ENCODE measurements around the gene PDIK1L. TPM values are rescaled to one million over a fixed set of nuclear protein-coding genes. Genes with fewer than 3 reads are reported as not detected.

The PDIK1L gene
- total and polyA plus RNA-seq, 2 of the 4 experiments (the other 2 are of a cell fraction): 1.4 to 3.0 TPM

DNA sequence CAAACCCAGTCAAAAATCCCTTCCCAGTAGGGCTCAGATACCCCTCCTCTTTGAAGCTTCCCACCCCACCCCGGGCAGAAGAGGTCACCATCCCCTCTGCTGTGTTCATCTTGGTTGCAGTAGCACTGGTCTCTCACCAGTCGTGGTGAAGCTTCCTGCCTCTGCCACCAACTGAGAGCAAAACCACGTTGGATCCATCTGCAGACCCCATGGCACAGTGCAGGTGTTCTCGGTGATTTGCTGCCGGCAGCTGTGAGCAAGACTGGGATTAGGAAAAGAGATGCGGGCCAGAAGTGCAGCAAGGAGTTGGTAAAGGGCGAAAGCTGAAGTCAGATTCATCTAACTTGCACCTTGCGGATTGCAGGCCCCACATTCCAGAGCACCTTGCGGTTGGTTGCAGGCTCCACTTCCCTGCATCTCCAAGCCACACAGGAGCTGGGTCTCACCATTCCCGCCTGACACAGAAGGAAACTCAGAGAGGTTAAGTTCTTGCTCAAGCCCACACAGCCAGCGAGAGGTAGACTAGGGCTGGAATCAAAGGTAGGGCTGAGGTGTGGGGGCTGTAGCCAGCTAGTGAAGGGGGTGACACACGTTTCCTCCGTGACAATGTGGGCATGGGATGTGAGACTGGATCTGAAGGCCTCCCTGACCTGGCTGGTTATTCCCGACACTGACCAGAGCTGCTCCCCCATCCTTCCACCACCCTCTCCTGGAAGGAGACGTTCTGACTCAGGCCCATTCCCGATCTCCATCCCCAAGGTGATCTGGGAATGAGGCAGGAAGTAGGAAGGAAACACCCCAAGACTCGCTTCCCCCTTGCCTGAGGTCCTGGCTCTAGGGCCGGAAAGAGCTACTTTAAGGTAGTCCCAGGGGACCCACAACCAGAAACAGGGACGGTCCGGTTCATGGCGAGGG is 44.0 kb downstream of the PDIK1L start:
- H4K5ac ChIP-seq (ENCODE audit: low read depth, low read length): no peak overlapping the region
- no peaks in the 10 kb centered on the region for H3K9me1 ChIP-seq (ENCODE audit: insufficient read depth, low read length)
- H3K4me2 ChIP-seq (ENCODE audit: low read depth, low read length): no peak overlapping the region
- H2AFZ ChIP-seq (replicated peaks; ENCODE audit: low read length, poor library complexity): no peak overlapping the region
- no peaks in the 10 kb centered on the region for H3K4me1 ChIP-seq (ENCODE audit: control insufficient read depth, insufficient read depth, low read length)
- CTCF ChIA-PET: interaction anchor here (1.9 kb wide), 1 partner anchor 14 kb away, joined by 6 read pairs; the partner anchor contains the start of gene ZNF593
- H3K27me3 ChIP-seq (ENCODE audit: control insufficient read depth, insufficient read depth, low read length): peaks cover 52% of the 10 kb centered on the region
- no peak overlapping the region for H2AK5ac ChIP-seq (ENCODE audit: low read depth, low read length)
- no peak overlapping the region for H3K23ac ChIP-seq (ENCODE audit: low read depth, low read length)
- no peaks in the 10 kb centered on the region for H3K79me1 ChIP-seq (ENCODE audit: low read depth in 1 of 2, low read length in 2 of 2)
- no TSS peak for BruUV-seq (replicated peaks)
- intact Hi-C loops (cut with micrococcal nuclease): no loop called here
- H2BK5ac ChIP-seq (ENCODE audit: low read depth, low read length, poor library complexity, severe bottlenecking): no peak overlapping the region
- H3K56ac ChIP-seq (ENCODE audit: extremely low read depth, insufficient read depth, low read length): no peak overlapping the region
- H3K4me3 ChIP-seq (ENCODE audit: insufficient read depth, low read depth, low read length): no peak overlapping the region
- dilution Hi-C loops (cut with HindIII; ENCODE audit: low sequenced_read_pairs, unreplicated experiment): no loop called here
- H3K9ac ChIP-seq (ENCODE audit: low read depth, low read length): no peak overlapping the region
- no peaks in the 10 kb centered on the region for H4K20me1 ChIP-seq (ENCODE audit: insufficient read depth, low read length)
- no peak overlapping the region for H3K27ac ChIP-seq (ENCODE audit: insufficient read depth, low read length)
- no peak for ATAC-seq (ENCODE audit: low read depth)
- POLR2A ChIA-PET (ENCODE audit: unreplicated experiment): no interaction called here
- no peak overlapping the region for H2BK20ac ChIP-seq (ENCODE audit: low read depth, low read length)
- no peak overlapping the region for H3K4ac ChIP-seq (ENCODE audit: low read depth, low read length)
- H4K91ac ChIP-seq (ENCODE audit: insufficient read depth, low read depth, low read length): no peak overlapping the region
- in situ Hi-C loops (cut with MboI; ENCODE audit: low sequenced_read_pairs): no loop called here
- no peak overlapping the region for H4K8ac ChIP-seq (ENCODE audit: low read depth in 2 of 2, low read length in 2 of 2)
- H3K14ac ChIP-seq (replicated peaks; ENCODE audit: low read depth, low read length): no peak overlapping the region
- H2BK120ac ChIP-seq (ENCODE audit: low read depth, low read length): no peak overlapping the region
- no peak overlapping the region for H2AK9ac ChIP-seq (replicated peaks; ENCODE audit: low read depth, low read length, poor library complexity)
- H3K9me3 ChIP-seq (ENCODE audit: control insufficient read depth, insufficient read depth, low read length): no peaks in the 10 kb centered on the region
- no peak overlapping the region for H2BK15ac ChIP-seq (ENCODE audit: low read depth, low read length)
- H3K18ac ChIP-seq (ENCODE audit: low read depth, low read length): no peak overlapping the region
- DNase-seq: no peak
- WGBS, 2 experiments (ENCODE audit: extremely low coverage in 2 of 2, insufficient read length in 1 of 2): 48% methylated on average over 11 of the region's 21 CpGs; no CpG with 5 or more reads in 1 of the 2 experiments
- H3K36me3 ChIP-seq (ENCODE audit: control insufficient read depth, insufficient read depth, low read length): no peaks in the 10 kb centered on the region
- TF ChIP-seq RCOR1 (IDR thresholded peaks at IDR 0.05; ENCODE audit: insufficient replicate concordance, low read length): no peak
- TF ChIP-seq RFX5 (IDR thresholded peaks at IDR 0.05; ENCODE audit: low read depth, low read length): no peak
- no peak for TF ChIP-seq BHLHE40 (IDR thresholded peaks at IDR 0.05; ENCODE audit: low read depth, low read length)
- TF ChIP-seq MXI1 (IDR thresholded peaks at IDR 0.05; ENCODE audit: borderline replicate concordance, low read depth, low read length): no peak

Data from IMR-90 (cell line).